CD4-positive, alpha-beta memory T cell (primary cell): ENCODE data around the gene PREPL. TPM values are rescaled to one million over a fixed set of nuclear protein-coding genes. Genes with fewer than 3 reads are reported as not detected.
A peak's percentile ranks its signal among the peaks of the same experiment; 100 is the strongest.

ENCODE experiments used
- CTCF ChIA-PET: fragments of 350-600 bp; sonication (Branson Sonifier 250); formaldehyde crosslinking; loops from one replicate; lab custom pipeline; 2021; ENCODE audit warnings: inconsistent platforms; ENCODE audit not compliant: partially characterized antibody; lab: Charles Lee
- POLR2A ChIA-PET: fragments of 350-600 bp; sonication (Branson Sonifier 250); formaldehyde crosslinking; loops from one replicate; lab custom pipeline; 2021; ENCODE audit not compliant: partially characterized antibody; lab: Charles Lee
- DNase-seq, 5 donors: peaks; one replicate each; pipeline versions ENCODE4 v3.0.0 to v3.0.0-alpha.2; 2020 to 2022; ENCODE audit warnings: mixed read lengths in 1 of 5
- H3K27ac ChIP-seq: one replicate; pipeline ENCODE4 v1.7.0; 2013; ENCODE audit warnings: low read depth, low read length
- H3K27me3 ChIP-seq: 2 replicates; pipeline ENCODE4 v1.7.0; 2013; ENCODE audit warnings: mild to moderate bottlenecking, low read length, moderate library complexity; ENCODE audit not compliant: insufficient read depth
- H3K36me3 ChIP-seq: 2 replicates; pipeline ENCODE4 v1.7.0; 2013; ENCODE audit warnings: mild to moderate bottlenecking, low read length, moderate library complexity; ENCODE audit not compliant: insufficient read depth
- H3K4me1 ChIP-seq: 2 replicates; pipeline ENCODE4 v1.7.0; 2013; ENCODE audit warnings: mild to moderate bottlenecking, low read length, moderate library complexity; ENCODE audit not compliant: insufficient read depth
- H3K4me3 ChIP-seq, 2 donors: one replicate each; pipeline ENCODE4 v1.7.0; 2013; ENCODE audit warnings: low read length in 2 of 2, mild to moderate bottlenecking in 1 of 2
- H3K9me3 ChIP-seq, 2 donors: one replicate each; pipeline ENCODE4 v1.7.0; 2013; ENCODE audit warnings: low read length in 2 of 2, control low read depth in 1 of 2; ENCODE audit not compliant: control insufficient read depth in 1 of 2
- H3K27ac Mint-ChIP-seq, 7 donors: one replicate each; pipeline ENCODE4 v1.8.0; 2020 to 2021; ENCODE audit warnings: mixed read lengths in 7 of 7, mild to moderate bottlenecking in 6 of 7, inconsistent platforms in 3 of 7, moderate library complexity in 3 of 7
- H3K27me3 Mint-ChIP-seq, 2 donors: one replicate each; pipeline ENCODE4 v1.8.0; 2020 to 2021; ENCODE audit warnings: mixed read lengths in 2 of 2
- H3K36me3 Mint-ChIP-seq, 2 donors: one replicate each; pipeline ENCODE4 v1.8.0; 2020 to 2021; ENCODE audit warnings: mixed read lengths in 2 of 2, inconsistent platforms in 1 of 2, mild to moderate bottlenecking in 1 of 2
- H3K4me1 Mint-ChIP-seq, 4 donors: one replicate each; pipeline ENCODE4 v1.8.0; 2020 to 2021; ENCODE audit warnings: mixed read lengths in 4 of 4, mild to moderate bottlenecking in 1 of 4
- H3K4me3 Mint-ChIP-seq, 8 donors: one replicate each; pipeline ENCODE4 v1.8.0; 2020 to 2021; ENCODE audit warnings: mixed read lengths in 8 of 8, mild to moderate bottlenecking in 7 of 8, moderate library complexity in 6 of 8, inconsistent platforms in 3 of 8
- H3K9me3 Mint-ChIP-seq, 8 donors: one replicate each; pipeline ENCODE4 v1.8.0; 2020 to 2021; ENCODE audit warnings: mixed read lengths in 8 of 8, mild to moderate bottlenecking in 5 of 8, inconsistent platforms in 3 of 8, moderate library complexity in 1 of 8
- intact Hi-C: fragments of 100-400 bp; cut with micrococcal nuclease; formaldehyde crosslinking; loops from one replicate; pipeline ENCODE4 v1.15.1; 2023
- polyA plus RNA-seq, 2 donors: library from polyadenylated mRNA; unstranded; fragments of 300-500 nt; fragmentation: Illumina TruSeq; gene quantifications; one replicate each; pipeline ENCODE4 v1.2.3, GENCODE V29; 2021
- total RNA-seq, 2 experiments: library from RNA; stranded (reverse); gene quantifications; one replicate each; pipeline ENCODE4 v1.2.3, GENCODE V29; 2021

Gene PREPL
- total and polyA plus RNA-seq, 4 experiments from 2014 or later = 19.6 to 42.8 (median 29.8) TPM

- ChIA-PET POLR2A (no interaction called here), CTCF (interaction anchor here (1.2 kb wide), 1 partner anchor 55 kb away, joined by 5 read pairs; no protein-coding TSS in a partner anchor)
- Histone ChIP-seq H3K4me1 (peaks cover 10% of the 10 kb centered on the region), H3K36me3 (no peaks in the 10 kb centered on the region), H3K27ac (no peak overlapping the region), H3K27me3 (no peaks in the 10 kb centered on the region), H3K9me3 (no peaks in the 10 kb centered on the region), H3K4me3 (no peak overlapping the region)
- H3K4me3 Mint-ChIP-seq = no peak overlapping the region
- peaks cover 0 to 6% (median 3%) of the 10 kb centered on the region in 8 donors for H3K9me3 Mint-ChIP-seq
- intact Hi-C loops = no loop called here
- no peak for DNase-seq
- no peak overlapping the region for H3K27ac Mint-ChIP-seq
- H3K36me3 Mint-ChIP-seq = no peaks in the 10 kb centered on the region
- peaks cover 5% of the 10 kb centered on the region in 2 donors for H3K27me3 Mint-ChIP-seq
- H3K4me1 Mint-ChIP-seq = peaks cover 11 to 14% (median 11%) of the 10 kb centered on the region in 4 donors
Measured at GRCh38 chr2:44301111-44301510, 60.2 kb downstream of the PREPL start.

GRCh38 chr2:44299635-44300034 lies 61.7 kb downstream of the PREPL start:
- Histone ChIP-seq H3K4me1 (peaks cover 12% of the 10 kb centered on the region), H3K36me3 (no peaks in the 10 kb centered on the region), H3K4me3 (no peak overlapping the region), H3K27ac (no peak overlapping the region), H3K27me3 (no peaks in the 10 kb centered on the region), H3K9me3 (no peaks in the 10 kb centered on the region)
- DNase-seq = no peak
- CTCF ChIA-PET = no interaction called here
- intact Hi-C loops = loop anchor here (10.0 kb wide), 1 partner anchor 55 kb away; no protein-coding TSS in a partner anchor
- H3K27me3 Mint-ChIP-seq = peaks cover 5% of the 10 kb centered on the region in 2 donors
- peaks cover 12 to 20% (median 16%) of the 10 kb centered on the region in 4 donors for H3K4me1 Mint-ChIP-seq
- POLR2A ChIA-PET = no interaction called here
- peaks cover 0 to 6% (median under 1%) of the 10 kb centered on the region in 8 donors for H3K9me3 Mint-ChIP-seq
- H3K36me3 Mint-ChIP-seq = no peaks in the 10 kb centered on the region
- H3K27ac Mint-ChIP-seq = peak overlapping the region in 1 of 7 donors; percentile 50
- no peak overlapping the region for H3K4me3 Mint-ChIP-seq

- no peak overlapping the region for H3K4me3 ChIP-seq
- H3K36me3 ChIP-seq = no peaks in the 10 kb centered on the region
- intact Hi-C loops = loop anchor here (10.0 kb wide), 1 partner anchor 53 kb away; no protein-coding TSS in a partner anchor
- peaks cover 12% of the 10 kb centered on the region for H3K4me1 ChIP-seq
- H3K4me3 Mint-ChIP-seq = no peak overlapping the region
- DNase-seq = no peak
- peaks cover 12 to 20% (median 16%) of the 10 kb centered on the region in 4 donors for H3K4me1 Mint-ChIP-seq
- H3K27me3 ChIP-seq = no peaks in the 10 kb centered on the region
- no peaks in the 10 kb centered on the region for H3K9me3 Mint-ChIP-seq
- no peak overlapping the region for H3K27ac ChIP-seq
- H3K27ac Mint-ChIP-seq = peak overlapping the region in 1 of 7 donors; percentile 83
- ChIA-PET POLR2A (no interaction called here), CTCF (no interaction called here)
- H3K27me3 Mint-ChIP-seq = peaks cover 5 to 9% of the 10 kb centered on the region in 2 donors
- no peaks in the 10 kb centered on the region for H3K36me3 Mint-ChIP-seq
- H3K9me3 ChIP-seq = no peaks in the 10 kb centered on the region
Measured at GRCh38 chr2:44297431-44297830, 63.9 kb downstream of the PREPL start.

GRCh38 chr2:44296653-44297052 lies 64.6 kb downstream of the PREPL start:
- H3K9me3 Mint-ChIP-seq = no peaks in the 10 kb centered on the region
- H3K27me3 Mint-ChIP-seq = peaks cover 8 to 9% of the 10 kb centered on the region in 2 donors
- H3K9me3 ChIP-seq = no peaks in the 10 kb centered on the region
- peak overlapping the region in 1 of 8 donors; percentile 2 for H3K4me3 Mint-ChIP-seq
- no peak overlapping the region for H3K4me3 ChIP-seq
- H3K27ac ChIP-seq = no peak overlapping the region
- H3K36me3 ChIP-seq = no peaks in the 10 kb centered on the region
- no peaks in the 10 kb centered on the region for H3K27me3 ChIP-seq
- no peak overlapping the region for H3K27ac Mint-ChIP-seq
- CTCF ChIA-PET = interaction anchor here (0.8 to 1.6 kb wide), 2 partner anchors 51 to 208 kb away, joined by 3 to 5 read pairs; no protein-coding TSS in a partner anchor
- intact Hi-C loops = loop anchor here (10.0 kb wide), 1 partner anchor 52 kb away; no protein-coding TSS in a partner anchor
- no peak for DNase-seq
- H3K4me1 ChIP-seq = peaks cover 12% of the 10 kb centered on the region
- H3K36me3 Mint-ChIP-seq = no peaks in the 10 kb centered on the region
- peaks cover 12 to 20% (median 16%) of the 10 kb centered on the region in 4 donors for H3K4me1 Mint-ChIP-seq
- POLR2A ChIA-PET = no interaction called here

- Histone ChIP-seq H3K27ac (no peak overlapping the region), H3K4me3 (no peak overlapping the region), H3K36me3 (no peaks in the 10 kb centered on the region), H3K4me1 (peaks cover 12% of the 10 kb centered on the region), H3K9me3 (no peaks in the 10 kb centered on the region), H3K27me3 (no peaks in the 10 kb centered on the region)
- Mint-ChIP-seq H3K4me3 (no peak overlapping the region), H3K4me1 (peaks cover 12 to 20% (median 16%) of the 10 kb centered on the region in 4 donors), H3K27ac (peak overlapping the region in 2 of 7 donors; percentile 32 to 59), H3K9me3 (no peaks in the 10 kb centered on the region), H3K36me3 (no peaks in the 10 kb centered on the region), H3K27me3 (peaks cover 9 to 11% of the 10 kb centered on the region in 2 donors)
- ChIA-PET POLR2A (no interaction called here), CTCF (interaction anchor here (0.8 to 2.2 kb wide), 3 partner anchors 51 to 207 kb away, joined by 3 to 7 read pairs (median 5); no protein-coding TSS in a partner anchor)
- intact Hi-C loops = loop anchor here (2.0 to 10.0 kb wide), 2 partner anchors 51 to 209 kb away; no protein-coding TSS in a partner anchor
- DNase-seq = peak in 2 of 5 donors; percentile 5 to 8
Measured at GRCh38 chr2:44295633-44296359, 65.5 kb downstream of the PREPL start.

- Mint-ChIP-seq H3K4me3 (no peak overlapping the region), H3K27me3 (peaks cover 7 to 9% of the 10 kb centered on the region in 2 donors), H3K9me3 (no peaks in the 10 kb centered on the region), H3K27ac (peak overlapping the region in 1 of 7 donors; percentile 19), H3K4me1 (peaks cover 12 to 20% (median 16%) of the 10 kb centered on the region in 4 donors), H3K36me3 (no peaks in the 10 kb centered on the region)
- CTCF ChIA-PET = interaction anchor here (1.6 to 2.2 kb wide), 2 partner anchors 50 to 207 kb away, joined by 5 to 7 read pairs; no protein-coding TSS in a partner anchor
- H3K36me3 ChIP-seq = no peaks in the 10 kb centered on the region
- POLR2A ChIA-PET = no interaction called here
- intact Hi-C loops = loop anchor here (2.0 to 10.0 kb wide), 2 partner anchors 50 to 208 kb away; no protein-coding TSS in a partner anchor
- peaks cover 12% of the 10 kb centered on the region for H3K4me1 ChIP-seq
- H3K4me3 ChIP-seq = no peak overlapping the region
- H3K27me3 ChIP-seq = no peaks in the 10 kb centered on the region
- H3K27ac ChIP-seq = no peak overlapping the region
- no peaks in the 10 kb centered on the region for H3K9me3 ChIP-seq
- no peak for DNase-seq
Measured at GRCh38 chr2:44295113-44295512, 66.2 kb downstream of the PREPL start.
